SH-SY5Y (cell line): Measurements from ENCODE around the gene PALM.

Source experiments
- GATA2 ChIP-seq: IDR thresholded peaks from 2 replicates; pipeline ENCODE4 v1.6.1; 2011; ENCODE audit warnings: mild to moderate bottlenecking, low read depth, low read length
- GATA3 ChIP-seq: IDR thresholded peaks from 2 replicates; pipeline ENCODE4 v1.6.1; 2011; ENCODE audit warnings: low read depth, mild to moderate bottlenecking, low read length, moderate library complexity

DNA sequence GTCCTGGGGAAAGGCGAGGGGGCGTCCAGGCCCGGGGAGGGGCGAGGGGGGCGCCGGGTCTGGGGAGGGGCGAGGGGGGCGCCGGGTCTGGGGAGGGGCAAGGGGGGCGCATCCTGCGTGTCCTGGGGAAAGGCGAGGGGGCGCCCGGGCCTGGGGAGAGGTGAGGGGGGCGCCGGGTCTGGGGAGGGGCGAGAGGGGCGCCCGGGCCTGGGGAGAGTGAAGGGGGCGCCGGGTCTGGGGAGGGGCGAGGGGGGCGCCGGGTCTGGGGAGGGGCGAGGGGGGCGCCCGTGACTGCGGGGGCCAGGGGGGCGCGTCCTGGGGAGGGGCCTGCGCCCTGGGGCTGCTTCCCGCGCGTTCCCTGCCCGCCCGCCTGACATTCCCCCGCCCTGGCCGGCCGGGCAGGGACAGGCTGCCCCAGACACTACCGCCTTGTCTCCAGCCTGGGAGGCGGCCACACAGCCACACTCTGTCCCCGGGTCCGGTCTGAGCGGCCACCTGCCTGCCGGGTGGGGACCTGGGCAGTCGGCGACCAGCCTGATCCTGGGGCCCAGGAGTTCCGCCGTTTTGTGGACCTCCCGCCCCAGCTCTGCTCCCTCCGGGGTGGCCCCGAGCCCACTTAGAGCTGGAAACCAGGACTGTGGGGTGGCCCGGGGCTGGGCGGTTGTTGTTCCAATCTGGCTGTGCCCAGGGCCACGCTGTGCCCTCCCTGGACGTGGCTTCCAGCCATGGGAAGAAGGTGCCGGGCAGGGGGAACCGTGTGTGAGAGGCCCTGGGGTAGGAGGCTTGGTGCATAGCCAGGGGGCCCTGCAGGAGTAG lies 11.8 kb downstream of the PALM start:
- TF ChIP-seq GATA2: no peak
- TF ChIP-seq GATA3: no peak
